H1 (cell line): ENCODE data around the gene STAT3. TPM values are rescaled to one million over a fixed set of nuclear protein-coding genes. Genes with fewer than 3 reads are reported as not detected.

Experiments
- BCL11A ChIP-seq, 2 experiments: IDR thresholded peaks; one replicate each; pipeline ENCODE4 v1.6.1; 2011; ENCODE audit warnings: low read depth in 2 of 2, low read length in 2 of 2, mild to moderate bottlenecking in 2 of 2
- JUN ChIP-seq: IDR thresholded peaks from 2 replicates; pipeline ENCODE4 v1.6.1; 2011; ENCODE audit warnings: low read depth, mild to moderate bottlenecking, improper control_type of control experiment, low read length
- polyA plus RNA-seq, 7 experiments: library from polyadenylated mRNA; depleted of rRNA in 3 of 7; stranded (reverse) in 5 of 7; unstranded in 2 of 7; fragments of >200 nt in 5 of 7; fragments of 200-250 nt in 2 of 7; gene quantifications; 1 replicate in 5 of 7; 2 replicates in 1 of 7; 4 replicates in 1 of 7; pipeline versions ENCODE4 v1.2.1 to v1.2.3, GENCODE V29; 2011 to 2013; ENCODE audit warnings: missing spikeins in 2 of 7, mixed read lengths in 2 of 7
- total RNA-seq: library from RNA; stranded (reverse); fragmentation: NEBNext Ultra II Directional; extraction: Animal tissue kit (Norgen Biotek cat#: 25700); gene quantifications from 2 replicates; pipeline ENCODE4 v1.2.1, GENCODE V29; 2021

The STAT3 gene
- total and polyA plus RNA-seq, 2 of the 8 experiments (the other 6 are each of a cell fraction or from before 2014, with no cell fraction given): 38.4 to 94.1 TPM

DNA sequence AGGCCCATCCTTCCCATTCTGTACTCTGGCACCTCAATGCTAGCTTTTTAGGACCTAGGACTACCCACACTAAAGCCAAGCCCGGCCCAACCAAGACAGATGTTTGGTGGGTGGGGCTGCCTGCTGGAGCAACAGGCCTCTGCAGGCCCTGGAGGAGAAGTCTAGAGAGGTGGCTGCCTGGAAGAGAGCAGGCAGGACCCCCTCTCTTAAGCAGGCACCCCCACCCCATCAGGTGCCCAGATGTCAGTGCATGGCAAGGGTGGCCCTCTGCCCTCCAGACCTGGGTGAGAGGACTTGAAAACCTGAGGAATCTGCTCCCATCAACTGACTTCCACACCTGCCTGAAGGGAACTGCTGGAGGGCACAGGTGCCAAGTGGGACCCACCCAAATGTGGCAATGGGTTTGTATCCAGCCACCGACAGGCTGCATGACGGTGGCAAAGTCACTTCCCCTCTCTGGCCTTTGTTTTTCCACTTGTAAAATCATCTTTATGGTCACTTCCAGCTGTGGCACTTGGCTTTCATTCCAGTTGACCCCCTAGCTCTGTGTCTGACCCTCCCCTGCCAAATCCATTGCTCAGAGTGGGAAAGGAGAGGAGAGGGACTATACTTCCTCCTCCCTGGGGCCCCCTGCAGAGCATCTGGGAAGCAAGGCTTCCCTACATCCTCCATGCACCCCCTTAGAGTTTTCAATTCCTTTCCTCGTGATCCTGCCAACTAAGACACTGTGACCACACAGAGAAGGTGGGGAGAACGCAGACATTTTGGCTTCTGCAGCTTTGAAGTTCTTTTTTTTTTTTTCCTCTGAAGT, 101.6 kb downstream of the STAT3 start (continued):
- TF ChIP-seq JUN: no peak
- TF ChIP-seq BCL11A (IDR thresholded peaks at IDR 0.05; ENCODE audit: low read depth in 2 of 2, low read length in 2 of 2): no peak
- TF ChIP-seq, all 59 proteins: peak for 0
